IPS-18c (cell line): ENCODE results near the gene COL9A3.

Experiments
- H3K4me3 ChIP-seq: 2 replicates; pipeline ENCODE4 v1.7.0; 2013; ENCODE audit warnings: low read depth, mild to moderate bottlenecking, low read length, moderate library complexity; ENCODE audit not compliant: insufficient read depth
- H3K9me3 ChIP-seq: one replicate; pipeline ENCODE4 v1.6.1; 2013; ENCODE audit warnings: mild to moderate bottlenecking, low read length, moderate library complexity; ENCODE audit not compliant: control insufficient read depth, insufficient read depth

COL9A3 gene

GRCh38 chr20:62804021-62804626 lies 12.7 kb upstream of the COL9A3 start:
- Histone ChIP-seq H3K4me3 (peak overlapping the region; percentile 38), H3K9me3 (no peaks in the 10 kb centered on the region)

- Histone ChIP-seq H3K9me3 (no peaks in the 10 kb centered on the region), H3K4me3 (peak within 1 kb of the TSS; percentile 74)
Measured at GRCh38 chr20:62804627-62805154, 12.2 kb upstream of the COL9A3 start, which contains the start of gene OGFR. OGFR (plus strand) TSS chr20:62804835; CDS start chr20:62804860, 25 bp downstream.

GRCh38 chr20:62805155-62805710 lies 11.6 kb upstream of the COL9A3 start:
- H3K9me3 ChIP-seq, result no peaks in the 10 kb centered on the region
- H3K4me3 ChIP-seq, result peak overlapping the region; percentile 74

GRCh38 chr20:62805711-62806382 lies 11.0 kb upstream of the COL9A3 start:
- Histone ChIP-seq H3K4me3 (peak overlapping the region; percentile 74), H3K9me3 (no peaks in the 10 kb centered on the region)

GRCh38 chr20:62806383-62807050 lies 10.3 kb upstream of the COL9A3 start:
- H3K4me3 ChIP-seq, result no peak overlapping the region
- H3K9me3 ChIP-seq, result no peaks in the 10 kb centered on the region

GRCh38 chr20:62807444-62808210 lies 9.2 kb upstream of the COL9A3 start:
- H3K9me3 ChIP-seq, result no peaks in the 10 kb centered on the region
- no peak overlapping the region for H3K4me3 ChIP-seq

GRCh38 chr20:62808211-62808865 lies 8.5 kb upstream of the COL9A3 start:
- no peak overlapping the region for H3K4me3 ChIP-seq

GRCh38 chr20:62809530-62810428 lies 7.1 kb upstream of the COL9A3 start:
- H3K4me3 ChIP-seq, result no peak overlapping the region

More at GRCh38 chr20:62808211-62808865, 8.5 kb upstream of the COL9A3 start:
- H3K9me3 ChIP-seq, result no peaks in the 10 kb centered on the region

GRCh38 chr20:62811320-62811719 lies 5.5 kb upstream of the COL9A3 start:
- Histone ChIP-seq H3K9me3 (no peaks in the 10 kb centered on the region), H3K4me3 (no peak overlapping the region)

More at GRCh38 chr20:62809530-62810428, 7.1 kb upstream of the COL9A3 start:
- H3K9me3 ChIP-seq, result no peaks in the 10 kb centered on the region

GRCh38 chr20:62811720-62812119 lies 5.1 kb upstream of the COL9A3 start:
- H3K9me3 ChIP-seq, result no peaks in the 10 kb centered on the region

GRCh38 chr20:62812181-62812906 lies 4.5 kb upstream of the COL9A3 start:
- H3K4me3 ChIP-seq, result no peak overlapping the region
- H3K9me3 ChIP-seq, result no peaks in the 10 kb centered on the region

More at GRCh38 chr20:62811720-62812119, 5.1 kb upstream of the COL9A3 start:
- no peak overlapping the region for H3K4me3 ChIP-seq

- H3K9me3 ChIP-seq, result no peaks in the 10 kb centered on the region
- H3K4me3 ChIP-seq, result no peak overlapping the region
Measured at GRCh38 chr20:62812907-62813200, 4.0 kb upstream of the COL9A3 start.

GRCh38 chr20:62813588-62813987 lies 3.3 kb upstream of the COL9A3 start:
- H3K4me3 ChIP-seq, result no peak overlapping the region
- H3K9me3 ChIP-seq, result no peaks in the 10 kb centered on the region

GRCh38 chr20:62814060-62814708 lies 2.7 kb upstream of the COL9A3 start:
- no peak overlapping the region for H3K4me3 ChIP-seq
- no peaks in the 10 kb centered on the region for H3K9me3 ChIP-seq

- no peak overlapping the region for H3K4me3 ChIP-seq
Measured at GRCh38 chr20:62814709-62815065, 2.2 kb upstream of the COL9A3 start.

More at GRCh38 chr20:62814709-62815065, 2.2 kb upstream of the COL9A3 start:
- no peaks in the 10 kb centered on the region for H3K9me3 ChIP-seq
